Epithelial cell of prostate (primary cell): ENCODE data around the gene SWSAP1.
A peak's percentile ranks its signal among the peaks of the same experiment; 100 is the strongest.
"Not testable (repeated sequence)": the region's sequence is repeated elsewhere in the genome, so short reads cannot be mapped to it uniquely, and the experiment has no call there.

Experiments
- DNase-seq: peaks from one replicate; pipeline ENCODE4 v3.0.0-alpha.2; 2011; ENCODE audit warnings: low read depth, low spot score
- H3K27ac ChIP-seq: fragments of 450-650 bp; 2 replicates; pipeline ENCODE4 v1.5.1; 2017; ENCODE audit warnings: mild to moderate bottlenecking

SWSAP1 gene

DNA sequence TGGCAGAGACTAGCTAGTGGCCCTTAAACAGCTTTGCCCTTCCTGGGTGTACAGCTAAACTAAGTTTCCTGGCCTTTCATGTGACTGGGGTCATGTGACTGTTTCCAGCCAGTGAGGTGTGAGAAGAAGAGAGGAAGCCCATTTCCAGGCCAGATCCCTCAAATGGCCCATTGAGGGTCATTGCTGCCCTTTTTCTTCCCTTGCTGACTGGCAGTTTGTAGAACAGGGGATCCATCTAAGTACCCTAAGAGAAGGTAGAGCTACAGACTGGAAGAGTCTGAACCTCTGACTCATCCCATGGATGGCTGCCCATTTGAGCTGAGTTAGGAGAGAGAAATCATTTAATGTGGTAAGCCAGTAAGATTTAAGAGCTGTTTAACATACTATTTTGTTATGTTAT, 2.8 kb downstream of the SWSAP1 start:
- peak overlapping the region; percentile 90 for H3K27ac ChIP-seq
- DNase-seq: no peak

DNA sequence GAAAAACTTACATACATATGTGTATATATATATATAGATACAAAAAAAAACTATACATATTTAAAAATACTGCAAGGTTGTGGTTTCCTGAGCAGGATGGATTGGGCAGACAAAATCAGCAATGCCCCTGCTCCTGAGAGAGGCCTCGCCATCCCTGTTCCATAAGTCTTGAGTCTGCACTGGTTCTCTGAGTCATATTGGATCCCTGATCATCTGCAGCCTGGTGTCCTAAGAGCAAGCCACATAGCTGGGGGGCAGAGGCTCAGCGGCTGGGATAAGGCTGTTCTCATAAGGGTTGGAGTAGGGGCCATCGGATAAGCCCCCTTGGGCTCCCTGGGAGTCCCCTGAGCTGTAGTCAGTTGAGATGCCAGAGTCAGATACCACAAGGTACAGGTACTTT, 3.3 kb downstream of the SWSAP1 start:
- no peak for DNase-seq
- peak overlapping the region; percentile 90 for H3K27ac ChIP-seq

DNA sequence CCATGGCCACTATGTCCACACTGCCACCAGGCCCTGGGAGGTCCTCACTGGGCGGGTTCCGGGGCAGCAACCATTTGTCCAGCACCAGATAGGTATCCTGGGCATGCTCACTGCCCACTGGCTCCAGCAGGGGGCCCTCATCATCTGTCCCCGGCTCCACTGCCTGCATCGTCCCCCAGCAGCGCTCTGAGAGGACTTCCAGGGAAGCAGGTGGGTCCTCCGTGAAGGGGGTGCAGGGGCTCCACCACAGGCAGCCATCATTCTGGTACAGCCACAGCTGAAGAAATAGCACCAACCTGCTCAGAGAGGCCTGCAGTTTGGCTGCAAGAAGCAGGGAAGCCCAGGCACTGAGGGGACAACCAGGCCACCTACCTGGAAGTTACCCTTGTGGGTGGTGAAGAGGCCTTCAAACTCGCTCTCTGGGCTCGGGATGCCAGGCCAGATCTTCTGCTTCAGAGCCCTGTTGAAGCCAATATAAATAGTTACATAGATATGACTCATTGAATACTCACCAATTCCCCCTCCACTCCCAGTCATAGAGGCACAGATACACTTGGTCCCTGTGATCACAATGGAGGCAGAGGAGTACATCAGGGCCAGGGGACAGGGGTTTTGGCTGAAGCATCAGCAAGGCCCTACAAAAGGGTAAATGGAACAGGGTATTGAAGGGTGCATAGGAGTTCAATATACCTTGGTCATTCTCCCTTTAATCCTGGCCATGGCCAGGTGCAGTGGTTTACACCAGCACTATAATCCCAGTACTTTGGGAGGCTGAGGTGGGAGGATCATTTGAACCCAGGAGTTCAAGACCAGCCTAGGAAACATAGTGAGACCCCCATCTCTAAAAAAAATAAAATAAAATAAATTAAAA, 4.1 kb downstream of the SWSAP1 start:
- H3K27ac ChIP-seq: peak overlapping the region; percentile 90
- peak; percentile 63 for DNase-seq

GRCh38 chr19:11379269-11379845, 4.9 kb downstream of the SWSAP1 start:
- peak overlapping the region; percentile 90 for H3K27ac ChIP-seq

DNA sequence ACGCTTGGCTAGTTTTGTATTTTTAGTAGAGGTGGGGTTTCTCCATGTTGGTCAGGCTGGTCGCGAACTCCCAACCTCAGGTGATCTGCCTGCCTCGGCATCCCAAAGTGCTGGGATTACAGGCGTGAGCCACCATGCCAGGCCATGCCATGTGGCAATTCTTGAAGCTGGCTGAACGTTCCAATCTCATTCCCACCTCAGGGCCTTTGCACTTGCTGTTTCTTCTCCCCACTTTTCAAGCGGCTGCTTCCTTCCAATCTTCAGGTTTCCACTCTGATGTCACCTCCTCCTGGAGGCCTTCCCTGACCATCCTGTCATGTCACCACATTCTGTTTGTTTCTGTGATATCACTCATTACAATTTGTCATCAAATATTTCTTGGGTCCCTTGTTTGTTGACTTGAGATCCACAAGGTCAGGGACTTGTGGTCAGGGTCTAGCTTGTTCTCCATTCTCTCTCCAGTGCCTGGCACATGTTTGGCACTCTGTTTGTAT, 5.4 kb downstream of the SWSAP1 start:
- no peak overlapping the region for H3K27ac ChIP-seq
- DNase-seq: no peak

More at GRCh38 chr19:11379269-11379845, 4.9 kb downstream of the SWSAP1 start:
- DNase-seq: not testable (repeated sequence)

DNA sequence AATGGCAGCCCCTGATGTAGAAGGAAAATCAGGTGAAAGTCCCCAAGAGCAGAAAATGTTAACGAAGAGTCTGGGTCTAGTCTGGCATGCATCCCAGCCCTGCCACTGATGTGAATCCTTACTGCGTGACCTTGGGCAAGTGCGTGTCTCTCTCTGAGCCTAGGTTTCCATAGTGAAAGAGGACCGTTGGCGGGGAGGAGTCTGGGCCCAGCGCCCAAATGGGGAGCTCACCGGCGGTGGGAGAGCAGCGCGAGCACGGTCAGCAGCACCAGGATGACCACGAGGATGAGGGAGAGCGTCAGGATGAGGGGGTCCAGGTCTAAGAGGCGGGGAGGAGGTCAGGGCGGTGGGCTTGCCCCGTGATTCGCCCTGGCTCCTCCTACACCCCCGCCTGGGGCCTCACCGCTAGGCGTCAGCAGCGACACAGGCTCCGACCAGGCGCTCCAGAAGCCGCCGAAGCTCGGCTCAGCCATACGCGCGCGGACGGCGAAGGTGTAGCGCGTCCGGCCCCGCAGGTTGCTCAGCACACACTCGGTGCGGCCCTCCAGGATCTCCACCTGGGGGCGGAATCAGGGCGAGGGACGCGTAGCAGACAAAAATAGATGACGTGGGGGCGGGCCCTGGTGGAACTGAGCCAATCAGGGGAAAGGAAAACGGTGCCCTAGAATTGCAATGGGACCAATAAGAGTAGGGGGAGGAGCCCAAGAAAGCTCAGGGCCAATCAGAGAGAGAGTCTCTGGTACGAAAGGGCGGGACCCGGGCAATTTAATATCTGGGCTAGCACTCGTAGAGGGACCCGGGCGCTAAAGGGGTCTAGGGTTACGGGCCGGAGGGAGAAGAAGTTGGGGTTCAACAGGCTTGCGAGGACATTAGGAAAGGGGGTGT, 6.4 kb downstream of the SWSAP1 start:
- H3K27ac ChIP-seq: peak overlapping the region; percentile 76
- peak; percentile 78 for DNase-seq

DNA sequence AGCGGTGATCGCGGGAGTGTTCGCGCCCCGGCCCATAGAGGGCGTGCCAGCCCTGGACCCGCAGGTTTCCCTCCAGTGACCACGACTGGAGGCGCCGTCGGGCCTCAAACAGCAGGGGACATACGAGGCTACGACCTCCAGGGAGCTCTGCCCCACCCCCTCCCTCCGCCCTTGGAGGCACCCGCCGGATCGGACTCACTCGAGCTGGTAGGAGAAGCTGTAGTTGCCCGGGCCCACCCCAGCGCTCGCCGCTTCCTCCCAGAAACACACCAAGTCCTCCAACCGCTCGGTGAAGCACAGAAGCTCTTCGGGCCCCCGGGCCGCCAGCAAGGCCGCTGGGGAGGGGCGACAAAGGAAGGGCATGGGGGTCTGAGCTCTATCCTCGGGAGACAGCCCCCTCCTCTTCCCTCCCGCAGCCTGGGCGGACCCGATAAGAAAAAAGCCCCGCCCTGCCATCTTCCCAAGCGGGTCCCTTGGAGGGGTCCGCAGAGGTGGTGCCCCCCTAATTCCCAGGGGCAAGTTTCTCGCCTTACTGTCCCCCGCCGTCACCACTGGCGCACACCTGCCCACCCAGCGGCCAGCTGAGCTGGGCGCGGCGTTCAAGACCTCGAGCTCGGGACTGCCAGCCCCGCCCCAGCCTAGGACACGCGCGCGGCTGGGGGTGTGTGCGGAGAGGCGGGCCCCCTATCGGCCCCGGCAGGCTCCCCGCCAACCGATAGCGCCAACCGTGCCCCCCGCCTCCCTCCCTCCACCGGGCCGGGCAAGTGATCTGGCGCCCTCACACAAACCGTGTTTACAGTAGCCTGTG, 8.6 kb downstream of the SWSAP1 start:
- no peak for DNase-seq
- no peak overlapping the region for H3K27ac ChIP-seq

DNA sequence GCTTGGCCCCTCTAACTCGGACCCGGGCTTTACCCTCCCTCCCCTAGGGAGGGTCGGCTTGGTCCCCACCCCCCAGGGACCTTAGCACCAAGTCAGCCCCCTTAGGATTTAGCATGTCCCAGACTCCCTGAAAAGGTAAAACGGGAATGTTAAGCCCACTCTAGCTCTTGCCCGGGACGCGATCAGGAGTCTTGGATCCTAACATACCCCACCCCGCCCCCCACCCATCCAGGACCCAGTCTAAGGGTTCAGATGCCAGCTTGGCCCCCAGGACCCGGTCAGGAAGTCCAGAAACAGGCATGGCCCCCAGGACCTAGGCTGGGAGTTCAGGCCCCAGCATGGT, 9.2 kb downstream of the SWSAP1 start:
- no peak for DNase-seq
- H3K27ac ChIP-seq: no peak overlapping the region

- no peak overlapping the region for H3K27ac ChIP-seq
- no peak for DNase-seq
Observed at GRCh38 chr19:11384778-11385129, 10.3 kb downstream of the SWSAP1 start.

- DNase-seq: no peak
- no peak overlapping the region for H3K27ac ChIP-seq
Observed at GRCh38 chr19:11387162-11388034, 12.9 kb downstream of the SWSAP1 start.

GRCh38 chr19:11390359-11390758, 15.9 kb downstream of the SWSAP1 start:
- DNase-seq: no peak
- H3K27ac ChIP-seq: no peak overlapping the region

- DNase-seq: no peak
- H3K27ac ChIP-seq: no peak overlapping the region
Observed at GRCh38 chr19:11390933-11391680, 16.6 kb downstream of the SWSAP1 start.

DNA sequence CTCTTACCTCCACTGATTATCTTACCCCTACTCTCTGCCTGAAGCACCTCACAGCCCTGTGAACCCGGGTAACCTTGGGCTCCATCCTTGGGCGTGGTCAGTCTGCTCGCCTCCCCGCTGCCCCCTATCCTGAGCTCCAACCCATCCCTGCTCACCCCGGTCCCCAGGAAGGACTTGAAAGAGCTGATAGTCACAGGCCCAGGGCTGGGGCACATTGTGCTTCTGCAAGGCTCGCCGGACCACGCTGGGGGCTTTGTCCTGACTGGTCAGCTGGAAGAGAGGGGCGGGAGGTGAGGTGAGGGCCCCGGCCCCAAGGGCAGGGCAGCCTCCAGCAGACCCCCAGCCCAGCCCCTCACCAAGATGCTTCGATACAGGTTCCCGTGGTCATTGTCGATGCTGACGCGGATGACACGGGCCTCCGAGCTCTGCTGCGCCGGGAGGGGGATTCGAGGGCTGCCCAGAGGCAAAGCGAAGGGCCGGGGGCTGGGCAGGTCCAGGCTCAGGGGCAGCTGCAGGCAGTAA, 22.7 kb downstream of the SWSAP1 start:
- H3K27ac ChIP-seq: no peak overlapping the region
- DNase-seq: no peak

DNA sequence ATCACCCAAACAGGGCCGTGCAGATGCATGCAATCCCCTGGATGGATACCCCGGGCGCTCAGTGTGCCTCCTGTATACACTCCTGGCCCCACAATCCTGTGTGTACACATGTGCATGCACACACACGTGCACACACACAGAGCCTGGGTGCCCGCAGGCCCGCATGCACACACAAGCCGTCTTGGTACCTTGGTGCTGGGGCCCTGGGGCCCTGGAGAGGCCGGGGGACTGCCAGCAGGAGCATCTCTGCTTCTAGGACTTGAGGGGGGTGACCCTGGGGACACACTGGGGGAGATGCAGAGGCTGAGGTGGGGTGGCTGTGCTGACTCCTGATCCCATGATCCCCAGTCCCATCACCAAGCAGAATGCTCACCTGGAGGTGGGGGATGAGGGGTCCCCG, 25.2 kb downstream of the SWSAP1 start:
- no peak for DNase-seq
- H3K27ac ChIP-seq: no peak overlapping the region

GRCh38 chr19:11400798-11401197, 26.3 kb downstream of the SWSAP1 start:
- no peak for DNase-seq
- H3K27ac ChIP-seq: no peak overlapping the region

DNA sequence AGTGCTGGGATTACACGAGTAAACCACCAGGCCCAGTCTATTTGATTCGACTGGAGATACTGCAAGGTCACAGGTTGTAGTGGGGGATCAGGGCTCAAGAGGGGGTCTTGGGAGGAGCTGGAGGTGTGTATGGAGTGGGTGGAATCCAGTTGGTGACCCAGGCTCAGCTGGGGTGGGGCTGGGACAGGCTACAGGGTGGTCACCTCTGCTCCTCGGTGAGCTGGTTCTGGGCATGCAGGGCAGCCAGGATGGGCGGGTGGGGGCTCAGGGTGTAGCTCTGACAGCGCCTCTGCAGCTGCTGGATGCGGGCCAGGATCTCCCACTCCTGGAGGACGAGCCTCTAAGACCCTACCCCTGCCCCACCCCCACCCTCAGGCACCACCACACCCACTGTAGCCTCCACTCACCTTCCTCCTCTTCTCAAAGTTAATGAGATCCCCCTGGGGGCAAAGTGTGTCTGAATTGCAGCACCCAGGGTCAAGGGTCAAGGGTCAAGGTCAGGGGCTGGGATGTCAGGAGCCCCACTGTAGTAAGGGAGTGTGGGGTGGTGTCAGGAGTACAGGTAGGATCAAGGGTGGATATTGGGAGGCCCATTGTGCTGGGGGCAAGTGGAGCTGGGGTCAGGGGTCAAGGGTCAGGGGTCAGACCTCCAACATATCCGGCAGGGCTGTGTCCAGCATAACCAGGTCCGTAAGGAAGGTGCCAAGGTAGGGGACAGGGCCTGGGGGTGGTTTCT, 27.5 kb downstream of the SWSAP1 start:
- no peak overlapping the region for H3K27ac ChIP-seq
- DNase-seq: no peak

DNA sequence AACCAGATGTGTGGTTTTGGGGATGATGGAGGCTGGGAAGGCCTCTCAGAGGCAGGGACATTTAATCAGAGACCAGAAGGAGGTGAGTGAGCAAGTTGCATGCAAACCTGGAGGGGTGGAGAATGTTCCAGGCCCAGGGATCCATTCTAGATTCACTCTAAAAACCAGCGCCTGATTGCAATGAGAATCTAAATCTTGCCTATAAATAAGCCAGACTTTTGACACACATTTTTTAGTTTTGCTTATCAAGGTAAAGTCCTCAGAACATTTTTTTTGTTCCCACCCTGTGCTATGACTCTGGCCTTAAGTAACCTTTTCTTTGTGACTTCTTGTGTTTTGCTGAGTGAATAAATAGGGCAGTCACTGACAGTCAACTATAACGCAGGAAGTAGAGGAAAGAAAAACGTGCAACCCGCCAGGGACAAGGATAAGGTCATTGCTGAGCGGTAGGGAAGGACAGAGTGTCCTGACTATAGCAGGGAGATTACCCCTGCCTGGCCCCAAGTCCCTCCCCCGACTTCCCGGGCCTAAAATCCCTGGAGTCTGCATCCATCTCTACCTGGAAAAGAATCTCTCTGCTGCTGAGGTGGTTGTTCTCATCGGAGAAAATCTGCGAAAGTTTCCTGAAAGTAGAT, 30.2 kb downstream of the SWSAP1 start:
- H3K27ac ChIP-seq: no peak overlapping the region
- no peak for DNase-seq
